CD1c-positive myeloid dendritic cell (primary cell): ENCODE measurements around the gene KCNE1.

Experiments
- DNase-seq: peaks from one replicate; pipeline ENCODE4 v3.0.0-alpha.2; 2016; ENCODE audit errors: extremely low spot score

KCNE1 gene

DNA sequence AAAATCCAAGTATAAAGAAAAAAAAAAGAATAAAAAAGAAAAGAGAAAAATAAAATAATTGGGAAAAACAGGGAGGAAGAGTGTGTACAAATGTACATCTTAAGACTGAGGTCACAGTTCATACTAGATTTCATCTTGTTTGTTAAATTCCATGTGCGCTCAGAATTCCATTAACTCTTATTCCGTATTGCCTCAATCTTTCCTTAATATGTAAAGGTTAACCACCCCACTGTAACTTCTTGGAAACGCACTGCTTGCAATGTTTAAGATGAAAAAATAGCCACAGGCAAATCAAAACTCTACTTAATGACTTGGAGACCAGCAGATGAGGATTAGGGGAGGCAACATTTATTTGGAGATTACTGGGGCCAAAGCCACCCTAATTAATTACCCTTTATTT is 23.9 kb upstream of the KCNE1 start:
- DNase-seq, result no peak

DNA sequence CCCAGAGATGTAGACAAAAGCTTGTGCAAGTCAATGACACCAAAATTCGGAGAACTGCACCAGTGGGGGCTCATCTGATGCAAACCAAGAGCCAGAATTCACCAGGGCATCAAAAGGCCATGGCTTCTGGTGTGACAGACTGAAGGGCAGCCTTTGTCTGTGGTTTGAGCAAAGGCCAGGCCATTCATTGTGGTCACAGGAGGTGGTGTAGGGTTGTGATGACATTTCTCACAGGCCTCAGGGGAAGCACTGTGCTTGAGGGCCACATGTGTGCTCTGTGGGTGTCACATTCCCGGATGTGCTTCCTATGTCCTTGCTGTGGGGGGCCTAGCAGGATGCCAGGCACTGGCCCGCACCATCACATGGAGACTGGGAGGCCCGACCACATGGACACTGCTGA is 22.5 kb upstream of the KCNE1 start:
- DNase-seq, result peak; percentile 59

DNA sequence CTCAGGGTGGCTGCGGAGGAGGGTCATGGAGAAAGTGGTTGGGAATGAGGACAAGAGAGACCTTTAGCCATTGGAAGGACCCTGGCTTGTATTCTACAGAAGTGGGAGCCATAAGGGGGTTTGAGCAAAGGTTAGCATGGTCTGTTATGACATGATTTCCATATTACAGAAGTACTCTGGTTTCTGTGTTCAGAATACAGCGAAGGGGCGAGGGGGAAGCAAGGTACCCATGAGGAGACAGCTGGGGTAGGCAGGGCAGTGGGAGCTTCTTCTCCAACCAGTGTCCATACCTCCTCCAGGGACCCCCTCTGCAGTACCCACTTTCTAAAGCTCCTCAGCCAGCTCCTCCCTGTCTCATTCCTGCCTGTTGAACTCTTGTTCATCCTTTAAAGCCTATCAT is 21.9 kb upstream of the KCNE1 start:
- no peak for DNase-seq

DNA sequence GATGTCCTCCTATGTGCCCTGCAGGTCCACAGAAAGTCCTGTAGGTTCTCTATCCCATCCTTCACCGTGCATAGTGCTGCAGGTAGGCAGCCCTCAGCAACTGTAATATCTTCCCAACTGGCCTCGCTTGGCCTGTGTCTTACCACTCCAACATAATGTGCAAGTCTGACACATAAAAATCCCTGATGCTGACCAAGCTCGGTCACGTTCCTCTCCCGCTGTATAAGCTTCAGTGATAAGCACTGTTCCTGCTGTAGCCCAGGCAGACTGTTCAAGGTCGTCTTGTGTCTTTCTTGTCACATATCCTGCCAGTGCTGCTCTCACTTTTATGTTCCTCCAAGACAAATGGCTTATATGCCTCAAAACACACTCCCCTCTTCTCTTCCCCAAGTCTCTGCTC is 19.4 kb upstream of the KCNE1 start:
- DNase-seq, result no peak

DNA sequence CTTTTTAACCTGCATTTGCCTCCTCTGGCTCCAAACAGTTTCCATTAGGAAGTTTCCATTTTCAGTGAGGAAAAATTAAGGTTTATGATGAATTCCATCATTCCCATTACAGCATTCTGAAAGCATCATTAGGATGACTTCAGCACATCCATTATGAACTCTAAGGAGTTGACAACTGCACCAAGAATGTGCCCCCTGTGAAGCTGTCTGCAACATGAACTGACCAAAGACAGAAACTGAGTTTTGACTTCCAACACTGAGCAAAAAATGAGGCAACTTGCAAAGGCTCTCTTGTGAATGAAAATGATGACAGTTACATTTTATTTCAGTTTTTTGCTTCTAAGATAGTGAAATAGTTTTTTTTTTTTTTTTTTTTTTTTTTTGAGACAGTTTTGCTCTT is 18.3 kb upstream of the KCNE1 start:
- DNase-seq, result no peak

DNA sequence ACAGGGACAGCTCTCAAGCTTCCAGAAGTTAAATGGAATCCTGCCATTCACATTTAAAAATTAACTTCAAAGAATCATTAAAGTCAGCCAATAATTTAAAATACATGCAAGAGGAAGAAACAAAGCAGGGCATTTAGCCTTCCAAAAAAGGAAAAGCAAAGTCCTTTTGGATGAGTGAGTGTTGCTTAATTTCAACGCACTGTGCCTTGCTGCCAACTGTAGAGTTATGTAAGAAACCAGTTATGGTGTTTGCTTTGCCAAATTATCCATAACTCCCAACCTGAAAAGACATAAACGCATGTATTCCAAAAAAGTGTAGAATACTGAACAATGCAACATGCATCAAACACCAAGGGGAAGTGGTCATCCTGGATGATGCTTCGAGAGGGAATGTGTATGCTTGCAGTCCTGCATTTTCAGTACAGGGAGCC is 16.1 kb upstream of the KCNE1 start:
- DNase-seq, result no peak

DNA sequence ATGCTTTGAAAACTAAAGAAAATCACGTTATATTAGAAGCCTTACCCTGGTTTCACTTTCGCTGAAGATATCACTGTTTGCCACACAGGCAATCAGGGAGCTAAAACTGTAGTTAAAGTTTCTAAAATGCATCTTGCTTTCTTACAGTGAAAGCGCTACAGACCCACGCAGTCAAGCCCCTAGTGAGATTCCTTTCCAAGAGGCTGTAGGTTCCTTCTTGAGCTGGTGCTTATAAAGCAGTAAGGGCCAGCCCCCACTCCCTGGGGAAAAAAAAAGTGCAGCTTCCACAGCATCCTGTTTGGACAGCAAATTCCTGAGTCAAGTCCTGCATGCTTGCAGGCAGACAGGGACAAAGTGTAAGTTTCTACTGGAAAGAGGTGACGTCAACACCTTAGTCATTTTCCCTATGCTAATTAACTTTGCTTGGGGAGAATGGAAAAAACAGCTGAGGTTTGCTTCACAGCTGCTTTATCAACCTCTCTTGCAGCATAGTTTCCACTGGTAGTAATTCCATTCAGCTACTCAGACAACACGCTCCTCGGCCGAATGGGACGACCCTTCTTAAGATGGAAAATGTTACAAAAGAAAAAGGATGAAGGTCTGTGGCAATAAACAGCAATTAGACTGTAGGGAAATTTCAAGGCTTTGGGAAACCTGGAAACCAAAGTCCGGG is 14.7 kb upstream of the KCNE1 start:
- peak; percentile 68 for DNase-seq

DNA sequence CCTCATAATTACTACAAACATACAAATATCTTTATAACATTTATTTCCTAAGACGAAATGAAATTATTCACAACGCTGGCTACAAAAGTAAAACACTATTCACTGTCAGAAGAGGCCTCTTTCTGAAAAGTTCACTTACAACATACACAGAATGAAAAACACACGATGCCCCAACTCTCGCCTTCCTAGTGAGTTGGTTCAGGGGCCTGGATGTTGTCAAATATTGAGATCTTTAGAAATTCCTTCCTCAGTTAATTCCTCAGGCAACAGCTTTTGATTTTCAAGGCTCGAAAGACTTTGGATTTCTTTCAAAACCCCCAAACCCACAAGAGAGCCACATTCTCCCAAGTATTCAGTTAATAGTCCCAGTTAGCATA is 14.2 kb upstream of the KCNE1 start:
- DNase-seq, result no peak

DNA sequence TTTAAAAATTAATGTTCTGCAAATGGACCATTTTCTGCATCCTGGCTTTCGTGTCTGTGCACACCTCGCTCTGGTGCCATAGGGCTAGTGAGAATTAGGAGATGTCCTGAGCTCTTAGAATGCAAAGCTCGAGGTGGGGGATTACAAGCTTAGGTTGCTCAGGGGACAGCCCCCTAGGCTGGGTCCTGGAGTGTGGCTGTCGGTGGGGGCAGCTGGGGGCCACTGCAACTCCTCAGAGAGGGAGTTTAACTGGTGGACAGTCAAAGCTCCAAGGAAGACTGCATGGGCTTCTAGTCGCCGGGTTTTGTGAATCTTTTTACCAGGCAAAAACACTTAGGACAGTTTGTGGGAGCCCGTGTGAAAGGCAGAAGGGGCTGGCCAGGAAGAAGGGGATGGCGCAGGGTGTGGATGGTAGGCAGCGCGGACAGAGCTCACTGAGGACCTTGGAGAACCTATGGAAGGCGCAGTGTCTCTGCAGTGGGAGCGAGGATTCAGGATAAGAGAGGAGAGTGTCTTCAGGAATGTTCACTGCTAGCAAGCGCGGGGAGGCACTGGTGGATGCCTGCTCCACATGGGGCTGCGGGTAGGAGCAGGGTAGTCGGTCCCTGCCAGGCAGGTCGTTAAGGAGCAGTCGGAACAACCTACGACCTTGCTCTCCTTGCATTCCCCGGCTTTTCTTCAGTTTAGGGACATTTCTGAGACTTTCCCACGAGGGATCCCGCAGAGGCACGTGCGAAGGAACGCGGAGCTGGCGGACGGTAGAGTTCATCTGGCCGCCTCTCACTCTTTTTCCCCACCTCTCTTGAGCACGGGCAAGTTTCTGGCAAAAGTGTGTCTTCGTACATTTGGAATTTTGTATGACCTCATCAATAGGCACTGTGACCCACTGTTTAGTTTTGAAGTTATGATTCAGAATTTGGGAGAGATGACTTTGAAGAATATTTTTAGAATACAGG is 12.9 kb upstream of the KCNE1 start:
- DNase-seq, result no peak

DNA sequence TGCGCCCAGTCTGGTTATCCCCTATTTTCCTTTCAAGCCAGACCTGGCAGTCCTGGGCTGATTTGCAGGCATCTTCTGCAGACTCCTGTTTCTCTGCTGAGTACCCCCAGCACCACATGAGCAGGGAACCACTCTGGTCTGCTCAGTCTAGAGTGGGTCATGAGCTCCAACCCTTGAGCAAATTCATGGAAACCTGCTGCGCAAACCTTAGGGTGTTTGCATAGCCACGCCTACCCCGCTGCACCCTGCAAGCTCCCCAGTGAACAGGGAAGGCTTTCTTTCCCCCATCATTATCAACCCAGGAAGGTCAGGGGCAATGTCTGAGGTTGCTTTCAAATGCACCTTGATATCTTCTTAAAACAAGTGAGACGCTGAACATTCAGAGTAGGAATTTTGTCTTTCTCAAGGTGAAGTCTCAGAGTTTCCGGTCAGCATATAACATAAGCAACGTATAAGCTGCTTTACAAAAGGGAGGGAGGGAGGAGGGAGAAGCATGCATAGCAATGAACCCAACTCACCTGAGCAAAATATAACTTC is 11.1 kb upstream of the KCNE1 start:
- no peak for DNase-seq

DNA sequence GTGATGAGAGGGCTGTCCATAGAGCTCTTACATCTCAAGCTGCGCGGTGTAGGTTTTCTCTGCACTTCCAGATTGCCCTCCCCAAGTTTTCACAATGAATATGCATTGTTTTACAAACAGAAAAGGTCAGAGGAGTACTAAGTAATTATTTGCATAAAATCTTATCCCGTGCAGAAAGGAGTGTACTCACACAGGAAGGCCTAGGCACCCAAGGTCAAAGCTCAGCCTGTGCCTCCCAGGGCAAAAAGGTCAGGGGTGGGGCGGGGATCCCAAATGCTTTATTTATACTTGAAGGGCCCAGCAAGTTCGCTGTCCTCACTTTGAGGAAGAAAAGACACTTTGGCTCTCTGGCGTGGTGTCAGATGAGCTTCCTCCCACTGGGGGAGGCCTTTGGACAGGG is 10.3 kb upstream of the KCNE1 start:
- DNase-seq, result peak; percentile 60

DNA sequence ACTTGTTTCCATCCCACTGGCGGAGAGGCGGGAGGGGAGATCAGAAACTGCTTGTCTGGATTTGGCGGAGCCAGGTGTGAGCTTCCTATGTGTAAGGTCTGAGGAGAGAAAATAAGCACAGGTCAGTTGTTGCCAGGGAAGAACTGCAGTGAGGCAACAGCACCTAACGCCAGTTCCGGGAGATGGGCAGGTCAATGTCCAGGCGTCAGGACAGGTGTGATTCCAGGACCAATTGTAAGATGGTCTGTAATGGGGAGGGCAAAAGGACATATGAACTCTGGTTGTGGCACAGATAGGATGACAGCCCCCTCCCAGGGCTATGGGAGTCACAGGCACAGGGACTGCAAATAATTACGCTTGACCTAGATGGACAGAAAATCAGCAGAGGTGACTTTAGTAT is 9.6 kb upstream of the KCNE1 start:
- no peak for DNase-seq

DNA sequence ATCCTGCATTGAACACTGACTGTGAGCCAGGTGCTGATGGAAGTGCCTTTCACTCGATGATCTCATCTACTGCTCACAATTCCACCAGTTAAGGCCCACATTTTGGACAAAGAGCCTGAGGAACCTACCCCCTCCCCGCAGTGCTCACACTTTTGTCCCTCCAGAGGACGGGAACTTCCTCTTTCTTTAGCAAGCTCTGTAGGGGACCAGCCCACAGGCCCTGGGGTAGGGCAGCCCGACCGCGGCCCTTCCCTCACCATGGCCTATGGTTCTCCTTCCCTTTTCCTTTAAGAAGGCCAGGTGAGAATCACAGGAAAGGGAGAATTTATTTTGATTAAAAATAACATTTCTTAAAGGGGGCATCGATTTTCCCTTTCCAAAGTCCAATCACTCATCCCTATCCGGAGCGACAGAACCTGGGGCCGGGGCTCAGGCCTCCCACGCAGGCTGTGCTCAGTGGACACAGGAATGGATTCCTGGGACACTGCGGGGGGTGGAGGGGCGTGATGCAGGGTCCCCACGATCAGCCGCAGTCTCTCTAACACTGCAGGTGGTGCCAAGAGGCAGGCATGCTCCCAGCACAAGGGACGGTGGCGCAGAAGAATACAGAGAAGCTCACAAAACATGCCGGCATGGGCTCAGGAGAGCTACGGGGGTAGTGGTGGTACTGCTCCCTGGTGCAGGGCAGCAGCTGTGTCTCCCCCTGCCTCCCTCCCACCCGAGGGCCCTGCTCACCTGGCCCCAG is 8.9 kb upstream of the KCNE1 start:
- DNase-seq, result peak; percentile 81

DNA sequence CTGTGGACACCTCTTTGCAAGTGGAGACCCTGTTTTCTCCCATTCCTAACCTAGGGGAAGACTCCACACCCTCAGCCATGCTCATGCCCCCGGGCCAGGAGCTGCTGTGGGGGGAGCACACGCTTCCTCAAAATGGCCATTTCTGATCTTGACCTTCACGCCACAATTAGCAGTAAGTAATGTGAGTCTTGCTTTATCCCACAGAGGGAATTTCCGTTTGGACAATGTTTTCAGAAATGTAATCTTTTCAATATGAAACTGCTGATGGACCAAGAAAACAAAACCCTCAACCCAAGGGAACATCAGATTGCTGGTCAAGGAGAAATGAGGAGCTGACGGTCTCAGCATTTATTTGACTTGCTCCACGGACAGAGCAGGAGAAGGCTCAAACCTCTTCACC is 8.3 kb upstream of the KCNE1 start:
- DNase-seq, result peak; percentile 66

DNA sequence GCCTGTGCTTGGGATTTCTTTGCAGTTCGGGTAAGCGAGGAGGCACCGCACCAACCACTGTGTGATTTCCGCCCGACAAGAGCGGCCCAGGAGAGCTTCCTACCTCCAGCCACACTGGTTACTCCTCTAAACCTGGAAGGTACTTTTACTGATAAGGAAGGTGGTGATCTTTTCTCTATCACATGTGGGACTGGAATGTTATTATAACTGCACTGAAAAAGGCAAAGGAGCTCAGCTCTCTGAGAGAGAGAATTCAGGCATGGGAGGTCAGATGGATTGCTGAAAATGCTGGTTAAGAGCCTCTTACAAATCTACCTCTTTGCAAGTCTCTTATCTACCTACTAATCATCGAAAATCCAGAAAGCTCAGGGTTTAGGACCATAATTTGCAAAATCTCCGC is 7.7 kb upstream of the KCNE1 start:
- DNase-seq, result no peak

DNA sequence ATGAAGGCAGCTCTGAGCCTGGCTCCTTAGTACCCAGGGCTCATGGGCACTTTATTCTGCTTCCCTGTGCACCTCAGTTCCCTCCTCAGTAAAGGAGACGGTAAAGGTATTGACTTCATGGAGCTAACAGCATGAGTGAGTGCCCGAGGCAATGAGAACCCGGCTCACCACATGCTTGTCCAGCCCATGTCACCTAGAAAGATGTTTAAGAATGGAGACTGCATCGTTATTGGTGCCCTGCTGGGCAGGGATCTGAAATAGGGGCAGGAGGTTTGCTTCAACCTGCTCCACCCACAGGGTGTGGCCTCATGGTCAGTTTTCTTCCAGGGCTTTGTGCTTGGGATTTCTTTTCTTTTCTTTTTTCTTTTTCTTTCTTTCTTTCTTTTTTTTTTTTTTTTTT is 7.0 kb upstream of the KCNE1 start:
- no peak for DNase-seq

DNA sequence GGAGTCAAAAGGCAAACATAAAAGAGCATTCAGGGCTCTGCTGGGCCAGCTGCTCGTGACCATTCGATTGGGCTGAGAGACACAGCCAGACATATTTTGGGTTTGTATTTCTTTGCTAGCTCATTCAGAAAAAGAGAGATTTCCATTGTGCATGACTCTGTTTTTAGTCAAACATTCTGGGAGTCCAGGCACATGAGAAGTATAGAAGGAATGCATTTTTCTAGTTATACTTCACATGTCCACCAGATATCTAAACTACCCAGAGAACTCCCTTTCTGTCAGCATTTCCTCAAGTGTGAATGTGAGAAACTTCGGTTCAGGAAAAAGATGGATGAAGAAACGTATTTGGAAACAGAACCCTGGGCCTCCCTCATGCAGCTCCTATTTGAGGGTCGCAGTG is 6.3 kb upstream of the KCNE1 start:
- DNase-seq, result no peak

DNA sequence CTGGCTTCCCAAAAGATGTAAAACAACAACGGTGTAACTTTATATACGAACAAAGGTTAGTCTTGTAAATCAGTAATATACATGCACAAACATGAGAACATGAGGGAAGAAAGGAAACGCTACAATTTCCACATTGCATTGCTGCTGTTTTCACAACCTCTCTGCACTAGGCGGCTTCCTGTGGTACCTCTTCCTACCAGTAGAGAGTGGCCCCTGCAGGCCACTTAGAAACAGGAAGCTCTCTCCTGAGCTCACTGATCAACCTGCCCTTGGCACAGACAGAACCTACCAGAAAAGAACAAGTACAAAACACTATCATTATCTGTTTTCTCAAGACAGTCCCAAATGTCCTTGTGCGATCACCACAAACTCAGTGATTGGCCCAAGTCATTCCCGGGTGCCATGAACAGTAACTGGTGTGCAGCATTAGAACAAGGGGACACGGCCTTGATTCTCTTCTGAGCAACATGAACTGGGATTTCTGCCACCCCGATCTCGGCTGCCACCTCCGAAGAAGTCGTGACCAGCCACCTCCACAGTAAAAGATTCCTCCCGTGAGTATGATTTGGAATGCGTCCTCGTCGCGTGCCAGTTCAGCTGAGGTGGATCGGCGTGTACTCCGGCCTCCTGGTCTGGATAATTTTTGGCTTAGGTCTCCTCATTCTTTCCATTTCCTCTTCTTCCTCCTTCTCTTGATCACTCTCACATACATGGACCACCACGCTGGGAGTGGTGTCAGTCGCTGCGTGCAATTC is 5.7 kb upstream of the KCNE1 start:
- DNase-seq, result peak; percentile 74

DNA sequence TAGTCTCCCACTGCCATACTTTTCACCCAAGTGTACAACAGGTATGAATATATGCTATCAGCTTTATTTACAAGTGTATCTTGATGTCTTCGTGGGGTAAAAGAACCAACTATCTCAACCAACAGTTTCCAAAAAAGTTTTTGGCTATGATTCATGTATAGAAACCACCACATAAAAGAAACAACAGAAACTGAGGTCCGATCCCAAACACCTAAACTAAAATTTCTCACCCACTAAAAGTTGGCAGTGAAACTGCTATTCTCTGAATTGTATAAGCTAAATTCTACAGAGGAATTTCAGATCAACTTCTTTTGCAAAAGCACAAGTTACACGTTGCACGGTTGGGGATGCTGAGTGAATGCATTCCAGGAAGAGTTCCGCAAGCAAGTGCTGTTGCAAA is 5.0 kb upstream of the KCNE1 start:
- DNase-seq, result no peak

DNA sequence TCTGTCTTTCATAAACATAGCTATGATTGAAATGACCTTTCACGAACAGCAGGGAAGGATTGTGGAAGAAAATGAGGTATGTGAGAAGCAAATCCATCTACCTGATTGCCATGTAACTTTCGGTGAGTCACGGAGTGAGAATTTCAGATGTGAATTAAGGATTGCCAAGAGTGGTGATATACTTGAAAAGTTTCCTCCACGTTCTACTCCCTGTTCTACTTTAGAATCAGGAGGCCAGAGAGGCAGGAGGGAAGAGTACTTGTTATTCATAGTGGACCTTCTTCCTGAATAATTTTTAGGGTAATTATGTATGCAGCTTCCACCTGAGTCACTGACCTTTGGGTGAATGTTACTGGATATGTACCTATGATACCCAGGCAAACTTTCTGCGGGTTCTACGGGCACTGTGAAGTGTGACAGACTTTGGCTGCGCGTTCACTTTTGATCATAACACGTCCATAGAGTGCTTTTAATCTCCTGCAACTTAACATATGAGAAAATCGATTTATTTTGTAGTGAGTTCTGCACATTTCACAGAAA is 2.6 kb upstream of the KCNE1 start:
- DNase-seq, result no peak

DNA sequence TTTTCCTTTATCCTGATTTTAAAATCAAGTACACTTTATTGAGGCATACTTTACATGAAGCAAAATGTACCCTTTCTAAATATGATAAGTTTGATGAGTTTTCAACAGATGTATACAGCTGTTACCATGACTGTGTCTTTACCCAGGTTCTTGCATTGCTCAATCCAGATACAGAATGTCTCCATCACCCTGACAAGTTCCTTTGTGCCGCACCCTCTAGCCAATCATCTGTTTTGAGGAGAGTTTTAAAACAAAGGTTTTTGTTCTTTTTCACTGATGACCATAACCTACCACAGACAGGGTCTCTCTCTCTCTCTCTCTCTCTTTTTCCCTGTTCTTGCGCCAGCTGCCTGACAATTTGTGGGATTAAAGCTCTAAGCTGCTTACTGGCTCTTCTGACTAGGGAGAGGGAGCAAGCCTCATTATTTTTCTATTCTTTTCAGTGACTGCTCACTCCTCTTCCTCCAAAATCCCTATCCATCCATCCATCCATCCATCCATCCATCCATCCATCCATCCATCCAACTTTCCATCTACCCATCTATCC is 1.2 kb upstream of the KCNE1 start:
- peak; percentile 65 for DNase-seq
